ENCODE measurements around the gene CTCFL.
A peak's percentile ranks its signal among the peaks of the same experiment; 100 is the strongest.
"Not testable (repeated sequence)": the region's sequence is repeated elsewhere in the genome, so short reads cannot be mapped to it uniquely, and the experiment has no call there.

Gene CTCFL

GRCh38 chr20:57535297-57535696 lies 10.4 kb upstream of the CTCFL start:
- no peak for DNase-seq

- DNase-seq: no peak
These were observed 7.2 kb upstream of the CTCFL start for GRCh38 chr20:57532104-57532503.

GRCh38 chr20:57530327-57530981 lies 5.5 kb upstream of the CTCFL start:
- no peak for DNase-seq

DNA sequence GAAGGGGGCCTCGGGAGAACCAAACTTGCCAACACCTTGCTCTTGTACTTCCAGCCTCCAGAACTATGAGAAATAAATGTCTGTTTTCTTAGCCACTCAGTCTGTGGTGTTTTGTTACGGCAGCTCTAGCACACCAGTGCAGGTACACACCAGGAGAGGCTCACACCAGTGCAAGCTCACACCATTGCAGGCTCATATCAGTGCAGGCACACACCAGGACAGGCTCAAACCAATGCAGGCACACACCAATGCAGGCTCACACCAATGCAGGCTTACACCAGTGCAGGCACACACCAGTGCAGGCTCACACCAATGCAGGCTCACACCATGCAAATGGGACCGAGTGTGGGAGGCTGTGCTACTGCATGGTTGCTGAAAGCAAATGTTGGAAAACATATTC lies 4.9 kb upstream of the CTCFL start:
- no peak for DNase-seq

DNA sequence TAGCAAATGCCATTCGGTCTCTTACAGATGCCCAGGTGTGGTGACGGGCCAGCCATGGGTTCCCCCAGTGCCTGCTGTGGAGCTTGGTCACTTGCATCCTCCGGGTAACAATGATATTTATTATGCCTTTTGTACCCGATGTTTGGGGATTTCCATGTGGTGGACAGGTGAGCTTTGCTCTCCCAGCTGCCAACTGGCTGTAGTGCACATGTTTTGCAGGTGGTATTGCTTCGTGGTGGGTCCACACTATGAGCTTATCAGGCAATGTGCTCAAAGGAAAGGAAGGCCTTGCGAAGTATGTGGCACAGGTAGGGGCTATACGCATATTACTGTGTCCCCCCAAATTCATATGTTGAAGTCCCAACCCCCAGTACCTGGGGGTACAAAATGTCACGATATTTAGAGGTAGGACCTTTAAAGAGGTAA lies 4.2 kb upstream of the CTCFL start:
- DNase-seq: no peak

GRCh38 chr20:57528148-57528547 lies 3.2 kb upstream of the CTCFL start:
- DNase-seq: no peak

GRCh38 chr20:57527728-57528127 lies 2.8 kb upstream of the CTCFL start:
- DNase-seq: no peak

DNA sequence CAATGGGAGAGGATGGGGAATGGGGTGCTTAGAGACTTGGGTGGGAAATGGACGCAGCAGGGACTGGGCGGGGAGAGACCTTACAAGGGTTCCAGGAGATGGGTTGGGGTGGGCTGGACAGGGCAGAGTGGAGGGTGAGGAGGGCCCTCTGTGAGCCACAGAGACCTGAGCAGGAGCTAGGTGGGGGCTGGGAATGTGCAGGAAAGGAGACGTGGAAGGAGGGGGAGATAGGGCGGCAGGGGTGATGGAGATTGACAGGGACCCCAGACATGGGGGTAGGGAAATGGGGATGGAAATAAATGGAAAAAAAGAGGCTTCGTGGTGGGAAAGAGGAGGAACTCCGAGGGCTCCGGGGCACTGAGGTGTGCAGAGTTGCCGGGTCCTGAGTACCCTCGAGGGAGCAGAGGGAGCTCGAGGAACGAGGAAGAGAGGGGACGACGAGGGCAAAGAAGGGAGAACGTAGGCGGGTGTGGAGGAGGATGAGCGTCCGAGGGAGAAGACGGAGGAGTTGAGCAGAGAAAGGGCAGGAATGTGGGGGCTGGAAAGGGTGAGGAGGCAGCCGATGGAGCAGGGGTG lies 2.0 kb upstream of the CTCFL start:
- no peak for DNase-seq

GRCh38 chr20:57526087-57526884 lies 1.3 kb upstream of the CTCFL start:
- no peak for DNase-seq

- no peak for DNase-seq
These were observed 567 bp upstream of the CTCFL start for GRCh38 chr20:57525328-57526086.

GRCh38 chr20:57523782-57524181 lies 1.2 kb downstream of the CTCFL start:
- no peak for DNase-seq

GRCh38 chr20:57522380-57523140 lies 2.4 kb downstream of the CTCFL start:
- no peak for DNase-seq

- DNase-seq: no peak
These were observed 7.0 kb downstream of the CTCFL start for GRCh38 chr20:57517904-57518303.

GRCh38 chr20:57514273-57514751 lies 10.6 kb downstream of the CTCFL start:
- peak; percentile 38 for DNase-seq

- DNase-seq: no peak
These were observed 11.7 kb downstream of the CTCFL start for GRCh38 chr20:57513199-57513598.

GRCh38 chr20:57512432-57512831 lies 12.5 kb downstream of the CTCFL start:
- no peak for DNase-seq

DNA sequence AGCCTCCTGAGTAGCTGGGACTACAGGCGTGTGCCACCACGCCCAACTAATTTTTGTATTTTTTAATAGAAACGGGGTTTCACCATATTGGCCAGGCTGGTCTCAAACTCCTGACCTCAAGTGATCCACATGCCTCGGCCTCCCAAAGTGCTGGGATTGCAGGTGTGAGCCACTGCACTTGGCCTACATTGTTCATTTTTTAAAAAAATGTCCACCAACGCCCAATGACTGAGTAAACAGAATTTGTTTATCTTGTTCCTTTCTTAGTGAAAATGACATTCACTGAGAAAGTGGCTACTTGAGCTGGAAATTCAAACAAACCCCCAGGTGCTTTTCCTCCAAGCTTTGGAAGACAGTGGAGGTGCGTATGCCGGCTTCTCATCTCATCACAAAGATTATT lies 13.2 kb downstream of the CTCFL start:
- DNase-seq: not testable (repeated sequence)

DNA sequence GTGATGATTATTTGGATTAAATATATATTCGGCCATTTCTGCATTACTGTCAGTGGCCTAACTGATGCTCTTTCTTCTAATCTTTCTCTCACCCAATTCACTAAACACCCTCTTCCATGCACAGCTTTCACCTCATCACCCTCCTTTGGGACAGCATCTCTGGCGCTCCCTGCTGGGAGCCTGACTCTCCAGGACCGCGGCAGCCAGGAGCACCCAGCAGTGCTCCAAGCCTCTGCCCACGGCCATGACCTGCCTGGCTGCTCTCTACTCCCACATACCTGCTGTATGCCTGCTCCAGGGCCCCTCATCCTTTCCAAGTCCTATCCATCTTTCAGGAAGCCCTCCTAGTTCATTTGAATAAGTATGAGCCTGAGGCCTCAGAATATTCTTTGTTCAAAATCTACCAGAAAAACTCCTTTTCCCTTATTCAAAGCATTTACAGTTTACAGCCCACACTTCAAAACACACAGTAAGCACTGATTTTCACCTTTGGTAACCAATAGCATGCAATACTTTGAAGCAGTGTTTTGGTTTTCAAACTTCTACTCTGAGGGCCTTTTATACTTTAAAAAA lies 15.2 kb downstream of the CTCFL start:
- DNase-seq: no peak

GRCh38 chr20:57508831-57509230 lies 16.1 kb downstream of the CTCFL start:
- DNase-seq: no peak

DNA sequence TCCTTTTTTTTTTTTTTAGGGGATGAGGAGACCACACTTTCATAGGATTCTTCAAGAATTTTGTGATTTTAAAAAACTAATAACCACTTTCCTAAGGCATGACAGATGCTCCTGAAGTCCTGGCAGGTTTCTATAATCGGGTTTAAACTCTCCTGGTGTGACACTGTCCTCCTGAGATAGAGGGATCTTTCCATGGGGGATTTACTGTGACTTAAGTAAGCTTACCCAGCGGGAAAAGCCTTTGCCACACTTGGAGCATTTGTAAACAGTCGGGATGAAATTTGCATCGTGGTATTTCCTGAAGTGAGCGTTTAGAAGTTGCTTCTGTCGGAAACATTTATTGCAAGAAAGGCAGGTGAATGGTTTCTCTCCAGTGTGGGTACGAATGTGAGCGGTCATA lies 16.6 kb downstream of the CTCFL start:
- DNase-seq: no peak

DNA sequence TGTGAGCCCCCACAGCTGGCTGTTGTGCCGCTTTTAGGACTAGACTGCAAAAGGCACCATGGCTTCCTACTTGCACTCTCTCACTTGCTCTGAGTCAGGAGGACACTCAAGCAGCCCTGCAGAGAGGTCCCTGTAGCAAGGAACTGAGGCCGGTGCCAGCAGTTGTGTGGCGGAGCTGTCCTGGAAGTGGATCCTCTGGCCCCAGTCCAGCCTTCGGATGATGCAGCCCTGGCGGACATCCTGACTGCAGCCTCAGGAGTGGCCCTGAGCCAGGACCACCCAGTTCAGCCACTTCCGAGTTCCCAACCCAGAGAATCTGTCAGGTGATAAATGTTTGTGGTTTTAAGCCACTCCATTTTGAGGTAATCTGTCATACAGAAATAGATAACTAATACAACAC lies 17.5 kb downstream of the CTCFL start:
- no peak for DNase-seq

DNA sequence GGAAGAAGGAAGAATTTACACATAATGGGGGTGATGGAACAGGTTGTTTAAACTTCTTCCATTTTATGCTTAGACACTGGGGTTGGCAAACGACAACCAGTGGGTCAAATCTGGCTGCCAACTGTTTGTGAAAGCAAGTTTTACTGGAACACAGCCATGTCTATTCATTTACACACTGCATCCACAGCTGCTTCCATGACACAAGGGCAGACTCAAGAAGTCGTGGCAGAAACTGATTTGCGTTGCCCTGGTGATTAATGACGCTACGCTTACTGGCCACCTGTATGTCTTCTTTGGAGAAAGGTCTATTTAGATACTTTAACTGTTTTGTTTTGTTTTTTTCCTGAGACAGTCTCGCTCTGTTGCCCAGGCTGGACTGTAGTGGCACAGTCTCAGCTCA lies 19.0 kb downstream of the CTCFL start:
- no peak for DNase-seq
